Loucy (cell line): Measurements from ENCODE around the gene DND1.
"Not testable (repeated sequence)": the region's sequence is repeated elsewhere in the genome, so short reads cannot be mapped to it uniquely, and the experiment has no call there.

Experiments
- H2AFZ ChIP-seq: fragments of 200-600 bp; sonication (generic); 2 replicates; pipeline ENCODE4 v1.6.0; 2016; ENCODE audit warnings: antibody characterized with exemption, mild to moderate bottlenecking, low read length, moderate library complexity
- H3F3A ChIP-seq: fragments of 200-600 bp; 2 replicates; pipeline ENCODE4 v1.6.0; 2016; ENCODE audit warnings: antibody characterized with exemption, low read depth, mild to moderate bottlenecking
- H3K27me3 ChIP-seq: fragments of 200-600 bp; sonication (generic); 2 replicates; pipeline ENCODE4 v1.6.1; 2014; ENCODE audit warnings: low read length, mild to moderate bottlenecking; ENCODE audit not compliant: insufficient read depth, poor library complexity, severe bottlenecking
- H3K36me3 ChIP-seq: fragments of 200-600 bp; sonication (generic); 2 replicates; pipeline ENCODE4 v1.6.1; 2016; ENCODE audit warnings: low read length; ENCODE audit not compliant: insufficient read depth
- H3K4me1 ChIP-seq: fragments of 200-600 bp; sonication (generic); 2 replicates; pipeline ENCODE4 v1.5.1; 2014; ENCODE audit warnings: low read length, mild to moderate bottlenecking; ENCODE audit not compliant: insufficient read depth, poor library complexity, severe bottlenecking
- H3K4me2 ChIP-seq: fragments of 200-600 bp; sonication (generic); 2 replicates; pipeline ENCODE4 v1.6.0; 2014; ENCODE audit warnings: antibody characterized with exemption, low read length, low read depth, mild to moderate bottlenecking; ENCODE audit not compliant: poor library complexity, severe bottlenecking
- H3K4me3 ChIP-seq: fragments of 200-600 bp; sonication (generic); 2 replicates; pipeline ENCODE4 v1.5.1; 2014; ENCODE audit warnings: low read length, mild to moderate bottlenecking, mixed read lengths; ENCODE audit not compliant: poor library complexity, severe bottlenecking
- H3K79me2 ChIP-seq: fragments of 200-600 bp; sonication (generic); 2 replicates; pipeline ENCODE4 v1.6.1; 2014; ENCODE audit warnings: low read length; ENCODE audit not compliant: insufficient read depth
- H3K9ac ChIP-seq: fragments of 200-600 bp; sonication (generic); 2 replicates; pipeline ENCODE4 v1.6.0; 2014; ENCODE audit warnings: mild to moderate bottlenecking, low read depth, low read length, moderate library complexity; ENCODE audit not compliant: poor library complexity, severe bottlenecking
- H3K9me2 ChIP-seq: fragments of 200-600 bp; sonication (generic); replicated peaks from 2 replicates; pipeline ENCODE4 v1.6.1; 2016; ENCODE audit warnings: low read depth, low read length, mixed read lengths
- H3K9me3 ChIP-seq: fragments of 200-600 bp; sonication (generic); 2 replicates; pipeline ENCODE4 v1.6.1; 2014; ENCODE audit warnings: mild to moderate bottlenecking, antibody characterized with exemption, low read length, low read depth; ENCODE audit not compliant: insufficient read depth
- H4K20me1 ChIP-seq: fragments of 200-600 bp; sonication (generic); 2 replicates; pipeline ENCODE4 v1.6.0; 2014; ENCODE audit warnings: antibody characterized with exemption, low read length, mild to moderate bottlenecking; ENCODE audit not compliant: insufficient read depth, poor library complexity, severe bottlenecking
- EZH2phosphoT487 ChIP-seq: fragments of 200-600 bp; IDR thresholded peaks from 2 replicates; pipeline ENCODE4 v1.6.1; 2018; ENCODE audit warnings: antibody characterized with exemption, mild to moderate bottlenecking, moderate library complexity, borderline replicate concordance
- TF ChIP-seq, protein P1 (sequence below): fragments of 200-600 bp; sonication (generic); conservative IDR thresholded peaks from 2 replicates; pipeline ENCODE4 v1.5.1; 2014; ENCODE audit warnings: mild to moderate bottlenecking, antibody characterized with exemption, low read length

DND1 gene

DNA sequence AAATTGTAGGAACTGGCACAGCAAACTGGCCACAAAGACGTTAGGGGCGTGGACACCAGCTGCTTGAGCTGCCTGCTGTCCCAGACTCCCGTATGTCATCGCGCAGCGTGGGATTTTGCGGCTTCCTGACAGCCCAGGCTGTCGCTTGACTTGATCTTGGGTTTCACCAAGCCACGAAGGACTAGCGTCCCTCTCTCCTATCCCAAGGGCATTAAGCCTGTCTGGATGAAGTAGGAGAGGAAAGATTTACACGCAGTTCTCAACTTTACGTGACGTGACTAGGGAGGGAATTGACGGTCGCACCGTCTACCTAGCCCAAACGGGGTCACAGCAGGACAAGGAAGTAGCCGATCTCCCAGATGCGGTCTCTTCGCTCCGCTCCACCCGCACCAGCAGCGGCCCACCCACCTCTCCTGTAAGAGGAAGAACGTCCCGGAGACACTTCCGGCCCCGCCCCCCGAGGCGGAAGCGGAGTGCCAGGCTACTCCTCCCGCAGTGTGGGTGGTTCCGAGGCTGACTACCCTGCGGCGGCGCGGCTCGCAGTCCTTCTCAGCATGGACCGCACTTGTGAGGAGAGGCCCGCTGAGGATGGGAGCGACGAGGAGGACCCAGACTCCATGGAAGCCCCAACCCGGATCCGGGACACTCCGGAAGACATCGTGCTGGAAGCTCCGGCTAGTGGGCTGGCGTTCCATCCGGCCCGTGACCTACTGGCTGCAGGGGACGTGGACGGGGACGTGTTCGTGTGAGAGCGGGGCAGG, 8.8 kb downstream of the DND1 start, which contains the start of gene WDR55:
TSS of gene WDR55 (plus strand) at position 546 of the 761 bp plus-strand sequence. CDS start at position 555, 9 bp downstream.
- Histone ChIP-seq H3K36me3 (peaks cover 50% of the 10 kb centered on the region; the same call in 1 of the 2 replicates), H3K4me1 (peaks cover 26% of the 10 kb centered on the region), H3K9me3 (no peaks in the 10 kb centered on the region), H2AFZ (peak within 1 kb of the TSS; percentile 74), H3K27me3 (peaks cover 4% of the 10 kb centered on the region), H4K20me1 (peaks cover 25% of the 10 kb centered on the region), H3F3A (0 out of 2 replicates have a peak, but pooled peaks cover 4% of the 10 kb centered on the region), H3K9ac (peak within 1 kb of the TSS; percentile 90), H3K79me2 (peaks cover 36% of the 10 kb centered on the region), H3K9me2 (no peaks in the 10 kb centered on the region), H3K4me3 (peak within 1 kb of the TSS; percentile 99), H3K4me2 (peak within 1 kb of the TSS; percentile 66)
- TF ChIP-seq, protein P1, sequence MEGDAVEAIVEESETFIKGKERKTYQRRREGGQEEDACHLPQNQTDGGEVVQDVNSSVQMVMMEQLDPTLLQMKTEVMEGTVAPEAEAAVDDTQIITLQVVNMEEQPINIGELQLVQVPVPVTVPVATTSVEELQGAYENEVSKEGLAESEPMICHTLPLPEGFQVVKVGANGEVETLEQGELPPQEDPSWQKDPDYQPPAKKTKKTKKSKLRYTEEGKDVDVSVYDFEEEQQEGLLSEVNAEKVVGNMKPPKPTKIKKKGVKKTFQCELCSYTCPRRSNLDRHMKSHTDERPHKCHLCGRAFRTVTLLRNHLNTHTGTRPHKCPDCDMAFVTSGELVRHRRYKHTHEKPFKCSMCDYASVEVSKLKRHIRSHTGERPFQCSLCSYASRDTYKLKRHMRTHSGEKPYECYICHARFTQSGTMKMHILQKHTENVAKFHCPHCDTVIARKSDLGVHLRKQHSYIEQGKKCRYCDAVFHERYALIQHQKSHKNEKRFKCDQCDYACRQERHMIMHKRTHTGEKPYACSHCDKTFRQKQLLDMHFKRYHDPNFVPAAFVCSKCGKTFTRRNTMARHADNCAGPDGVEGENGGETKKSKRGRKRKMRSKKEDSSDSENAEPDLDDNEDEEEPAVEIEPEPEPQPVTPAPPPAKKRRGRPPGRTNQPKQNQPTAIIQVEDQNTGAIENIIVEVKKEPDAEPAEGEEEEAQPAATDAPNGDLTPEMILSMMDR: no peak
- no peak for TF ChIP-seq EZH2phosphoT487

DNA sequence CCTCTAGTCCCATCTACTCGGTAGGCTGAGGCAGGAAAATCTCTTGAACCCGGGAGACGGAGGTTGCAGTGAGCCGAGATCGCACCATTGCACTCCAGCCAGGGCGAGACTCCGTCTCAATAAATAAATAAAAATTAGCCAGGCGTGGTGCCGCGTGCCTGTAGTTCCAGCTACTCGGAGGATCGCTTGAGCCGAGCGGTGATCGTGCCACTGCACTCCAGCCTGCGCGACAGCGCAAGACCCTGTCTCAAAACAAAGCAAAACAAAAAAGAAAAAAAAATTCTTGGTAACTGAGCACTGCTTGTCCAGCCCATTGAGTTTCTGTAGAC, 9.4 kb downstream of the DND1 start:
- H4K20me1 ChIP-seq: peaks cover 25% of the 10 kb centered on the region
- 0 out of 2 replicates have a peak, but pooled peaks cover 4% of the 10 kb centered on the region for H3F3A ChIP-seq
- peak overlapping the region; percentile 66 for H3K4me2 ChIP-seq
- H3K36me3 ChIP-seq: peaks cover 50% of the 10 kb centered on the region; the same call in 1 of the 2 replicates
- H3K9ac ChIP-seq: peak overlapping the region; percentile 90
- H3K9me2 ChIP-seq: no peaks in the 10 kb centered on the region
- TF ChIP-seq EZH2phosphoT487: no peak
- TF ChIP-seq, protein P1: no peak
- peak overlapping the region; percentile 74 for H2AFZ ChIP-seq
- no peaks in the 10 kb centered on the region for H3K9me3 ChIP-seq
- peaks cover 26% of the 10 kb centered on the region for H3K4me1 ChIP-seq
- peaks cover 4% of the 10 kb centered on the region for H3K27me3 ChIP-seq
- peaks cover 33% of the 10 kb centered on the region for H3K79me2 ChIP-seq
- peak overlapping the region; percentile 99 for H3K4me3 ChIP-seq

DNA sequence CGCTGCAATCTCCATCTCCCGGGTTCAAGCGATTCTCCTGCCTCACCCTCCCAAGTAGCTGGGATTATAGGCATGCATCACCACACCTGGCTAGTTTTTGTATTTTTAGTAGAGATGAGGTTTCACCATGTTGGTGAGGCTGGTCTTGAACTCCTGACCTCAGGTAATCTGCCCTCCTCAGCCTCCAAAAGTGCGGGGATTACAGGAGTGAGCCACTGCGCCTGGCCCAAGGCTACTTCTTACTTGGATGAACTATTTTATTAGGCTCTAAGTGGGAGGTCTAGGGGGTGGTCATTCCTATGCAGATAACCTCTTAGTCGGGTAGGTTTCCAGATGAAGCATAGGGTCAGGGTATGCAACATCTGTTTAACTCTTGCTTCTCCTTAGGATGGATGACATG, 13.0 kb downstream of the DND1 start:
- H3K4me1 ChIP-seq, H4K20me1 ChIP-seq, H3K9me3 ChIP-seq, H3K27me3 ChIP-seq, H3F3A ChIP-seq, H3K4me2 ChIP-seq, H3K4me3 ChIP-seq, H3K79me2 ChIP-seq, H2AFZ ChIP-seq, H3K9ac ChIP-seq, H3K9me2 ChIP-seq: not testable (repeated sequence)
- peaks cover 72% of the 10 kb centered on the region; the same call in 1 of the 2 replicates for H3K36me3 ChIP-seq

DNA sequence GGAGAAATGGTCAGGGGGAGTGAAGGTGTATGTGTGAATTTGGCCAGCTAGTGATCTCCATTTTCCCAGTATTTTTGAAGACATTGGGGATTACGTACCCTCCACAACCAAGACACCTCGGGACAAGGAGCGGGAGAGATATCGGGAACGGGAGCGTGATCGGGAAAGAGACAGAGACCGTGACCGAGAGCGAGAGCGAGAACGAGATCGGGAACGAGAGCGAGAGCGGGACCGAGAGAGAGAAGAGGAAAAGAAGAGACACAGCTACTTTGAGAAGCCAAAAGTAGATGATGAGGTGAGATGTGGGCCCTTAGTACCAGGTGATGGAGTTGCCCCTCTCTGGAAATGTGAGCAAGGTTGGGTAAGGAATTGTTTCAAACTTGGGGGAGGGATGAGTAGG, 14.5 kb downstream of the DND1 start:
- no peaks in the 10 kb centered on the region for H3K79me2 ChIP-seq
- peaks cover 87% of the 10 kb centered on the region; the same call in 1 of the 2 replicates for H3K36me3 ChIP-seq
- H3K9me2 ChIP-seq: no peaks in the 10 kb centered on the region
- H2AFZ ChIP-seq: no peak overlapping the region
- no peaks in the 10 kb centered on the region for H3K27me3 ChIP-seq
- H3K9ac ChIP-seq: no peak overlapping the region
- H3K9me3 ChIP-seq: no peaks in the 10 kb centered on the region
- no peak overlapping the region for H3K4me2 ChIP-seq
- H3F3A ChIP-seq: 0 out of 2 replicates have a peak, but pooled peaks cover 4% of the 10 kb centered on the region
- H3K4me1 ChIP-seq: peaks cover under 1% of the 10 kb centered on the region
- TF ChIP-seq EZH2phosphoT487: no peak
- TF ChIP-seq, protein P1: no peak
- no peaks in the 10 kb centered on the region for H4K20me1 ChIP-seq
- H3K4me3 ChIP-seq: no peak overlapping the region
